MM.1S (cell line): ENCODE data around the gene IL15RA.

ENCODE experiments used
- DNase-seq: peaks from one replicate; pipeline ENCODE4 v3.0.0-alpha.2; 2015
- H2AFZ ChIP-seq: fragments of 300-600 bp; sonication (generic); 2 replicates; pipeline ENCODE4 v1.6.0; 2016; ENCODE audit warnings: antibody characterized with exemption, low read length
- H3F3A ChIP-seq: fragments of 300-600 bp; sonication (generic); 2 replicates; pipeline ENCODE4 v1.6.1; 2016; ENCODE audit warnings: mild to moderate bottlenecking, antibody characterized with exemption, low read length, moderate library complexity, mixed read lengths; ENCODE audit not compliant: insufficient read depth
- H3K27ac ChIP-seq: fragments of 300-600 bp; sonication (generic); 2 replicates; pipeline ENCODE4 v1.5.1; 2016; ENCODE audit warnings: mild to moderate bottlenecking, low read length
- H3K27me3 ChIP-seq: fragments of 300-600 bp; sonication (generic); replicated peaks from 2 replicates; pipeline ENCODE4 v1.6.0; 2016; ENCODE audit warnings: low read length; ENCODE audit not compliant: insufficient read depth
- H3K36me3 ChIP-seq: fragments of 300-600 bp; sonication (generic); replicated peaks from 2 replicates; pipeline ENCODE4 v1.6.1; 2016; ENCODE audit warnings: mild to moderate bottlenecking, low read length, mixed read lengths; ENCODE audit not compliant: insufficient read depth
- H3K4me1 ChIP-seq: fragments of 300-600 bp; sonication (generic); 2 replicates; pipeline ENCODE4 v1.6.1; 2016; ENCODE audit warnings: low read length, mixed read lengths
- H3K4me2 ChIP-seq: fragments of 300-600 bp; sonication (generic); 2 replicates; pipeline ENCODE4 v1.6.0; 2016; ENCODE audit warnings: low read depth, low read length
- H3K4me3 ChIP-seq: fragments of 300-600 bp; sonication (generic); 2 replicates; pipeline ENCODE4 v1.5.1; 2016; ENCODE audit warnings: low read length, mixed read lengths
- H3K79me2 ChIP-seq: fragments of 300-600 bp; sonication (generic); 2 replicates; pipeline ENCODE4 v1.6.1; 2016; ENCODE audit warnings: mixed run types, low read length, mixed read lengths
- H3K9ac ChIP-seq: fragments of 300-600 bp; sonication (generic); 2 replicates; pipeline ENCODE4 v1.6.1; 2016; ENCODE audit warnings: low read length, mixed read lengths
- H3K9me2 ChIP-seq: fragments of 300-600 bp; sonication (generic); replicated peaks from 2 replicates; pipeline ENCODE4 v1.6.1; 2016; ENCODE audit warnings: mild to moderate bottlenecking, low read length, mixed read lengths; ENCODE audit not compliant: insufficient read depth
- H3K9me3 ChIP-seq: fragments of 300-600 bp; sonication (generic); replicated peaks from 2 replicates; pipeline ENCODE4 v1.6.1; 2016; ENCODE audit warnings: mild to moderate bottlenecking, low read length, mixed read lengths; ENCODE audit not compliant: insufficient read depth
- H4K20me1 ChIP-seq: fragments of 300-600 bp; sonication (generic); 2 replicates; pipeline ENCODE4 v1.6.1; 2016; ENCODE audit warnings: mild to moderate bottlenecking, low read length, moderate library complexity, mixed read lengths; ENCODE audit not compliant: insufficient read depth
- EZH2 ChIP-seq: fragments of 300-600 bp; sonication (generic); optimal IDR thresholded peaks from 2 replicates; pipeline ENCODE3; 2017; ENCODE audit warnings: low read depth, mild to moderate bottlenecking, antibody characterized with exemption, low read length, mixed read lengths
- EZH2phosphoT487 ChIP-seq: fragments of 300-600 bp; sonication (generic); IDR thresholded peaks from 2 replicates; pipeline ENCODE4 v1.6.1; 2018; ENCODE audit warnings: antibody characterized with exemption, low read length
- TF ChIP-seq, protein P1 (sequence below): fragments of 300-600 bp; sonication (generic); IDR thresholded peaks from 2 replicates; pipeline ENCODE4 v1.5.1; 2016; ENCODE audit warnings: antibody characterized with exemption, low read length, mixed read lengths

Gene IL15RA

DNA sequence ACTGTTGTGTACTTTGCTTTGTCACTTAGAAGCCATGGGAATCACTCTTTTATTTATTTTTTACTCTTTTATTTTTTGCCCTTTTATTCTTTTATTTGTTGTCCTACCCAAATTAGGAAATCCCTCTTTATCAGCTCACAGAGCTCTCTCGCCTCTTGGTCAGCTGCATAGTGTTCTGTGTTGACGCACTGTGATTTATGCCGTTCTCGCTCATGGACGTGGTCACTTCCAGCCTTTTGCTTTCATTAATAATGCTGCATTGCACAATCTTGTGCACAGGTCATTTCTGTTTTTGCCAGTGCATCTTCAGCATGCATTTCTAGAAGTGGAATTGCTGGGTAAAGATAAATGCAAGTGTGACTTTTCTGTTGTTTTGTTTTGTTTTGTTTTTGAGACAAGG lies 45.0 kb downstream of the IL15RA start:
- TF ChIP-seq, protein P1, sequence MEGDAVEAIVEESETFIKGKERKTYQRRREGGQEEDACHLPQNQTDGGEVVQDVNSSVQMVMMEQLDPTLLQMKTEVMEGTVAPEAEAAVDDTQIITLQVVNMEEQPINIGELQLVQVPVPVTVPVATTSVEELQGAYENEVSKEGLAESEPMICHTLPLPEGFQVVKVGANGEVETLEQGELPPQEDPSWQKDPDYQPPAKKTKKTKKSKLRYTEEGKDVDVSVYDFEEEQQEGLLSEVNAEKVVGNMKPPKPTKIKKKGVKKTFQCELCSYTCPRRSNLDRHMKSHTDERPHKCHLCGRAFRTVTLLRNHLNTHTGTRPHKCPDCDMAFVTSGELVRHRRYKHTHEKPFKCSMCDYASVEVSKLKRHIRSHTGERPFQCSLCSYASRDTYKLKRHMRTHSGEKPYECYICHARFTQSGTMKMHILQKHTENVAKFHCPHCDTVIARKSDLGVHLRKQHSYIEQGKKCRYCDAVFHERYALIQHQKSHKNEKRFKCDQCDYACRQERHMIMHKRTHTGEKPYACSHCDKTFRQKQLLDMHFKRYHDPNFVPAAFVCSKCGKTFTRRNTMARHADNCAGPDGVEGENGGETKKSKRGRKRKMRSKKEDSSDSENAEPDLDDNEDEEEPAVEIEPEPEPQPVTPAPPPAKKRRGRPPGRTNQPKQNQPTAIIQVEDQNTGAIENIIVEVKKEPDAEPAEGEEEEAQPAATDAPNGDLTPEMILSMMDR: no peak
- TF ChIP-seq EZH2phosphoT487 (no peak), EZH2 (no peak)
- H3K27ac ChIP-seq: no peak overlapping the region
- no peak overlapping the region for H3K4me2 ChIP-seq
- H3K36me3 ChIP-seq: peaks cover 30% of the 10 kb centered on the region
- H3F3A ChIP-seq: no peaks in the 10 kb centered on the region
- H2AFZ ChIP-seq: no peak overlapping the region
- H3K9me2 ChIP-seq: no peaks in the 10 kb centered on the region
- no peak overlapping the region for H3K4me3 ChIP-seq
- no peaks in the 10 kb centered on the region for H3K9me3 ChIP-seq
- no peak for DNase-seq
- no peaks in the 10 kb centered on the region for H3K27me3 ChIP-seq
- H3K79me2 ChIP-seq: peaks cover 9% of the 10 kb centered on the region; the same call in 1 of the 2 replicates
- H3K9ac ChIP-seq: no peak overlapping the region
- no peaks in the 10 kb centered on the region for H3K4me1 ChIP-seq
- no peaks in the 10 kb centered on the region for H4K20me1 ChIP-seq

- DNase-seq: no peak
- no peak overlapping the region for H3K27ac ChIP-seq
- peaks cover 11% of the 10 kb centered on the region; the same call in 1 of the 2 replicates for H3K79me2 ChIP-seq
- H3K4me2 ChIP-seq: no peak overlapping the region
- peaks cover 31% of the 10 kb centered on the region for H3K36me3 ChIP-seq
- no peaks in the 10 kb centered on the region for H3K27me3 ChIP-seq
- no peaks in the 10 kb centered on the region for H4K20me1 ChIP-seq
- no peaks in the 10 kb centered on the region for H3K4me1 ChIP-seq
- no peak overlapping the region for H3K4me3 ChIP-seq
- TF ChIP-seq, protein P1: no peak
- no peak for TF ChIP-seq EZH2
- no peak for TF ChIP-seq EZH2phosphoT487
- no peaks in the 10 kb centered on the region for H3K9me3 ChIP-seq
- H2AFZ ChIP-seq: no peak overlapping the region
- no peaks in the 10 kb centered on the region for H3F3A ChIP-seq
- H3K9me2 ChIP-seq: no peaks in the 10 kb centered on the region
- H3K9ac ChIP-seq: no peak overlapping the region
These were observed 47.1 kb downstream of the IL15RA start for GRCh38 chr10:5930272-5930671.

- peaks cover 27% of the 10 kb centered on the region for H3K36me3 ChIP-seq
- no peaks in the 10 kb centered on the region for H3K27me3 ChIP-seq
- H3F3A ChIP-seq: no peaks in the 10 kb centered on the region
- H3K9me2 ChIP-seq: no peaks in the 10 kb centered on the region
- no peaks in the 10 kb centered on the region for H4K20me1 ChIP-seq
- H3K27ac ChIP-seq: no peak overlapping the region
- no peaks in the 10 kb centered on the region for H3K4me1 ChIP-seq
- H3K79me2 ChIP-seq: peaks cover 13% of the 10 kb centered on the region; the same call in 1 of the 2 replicates
- no peaks in the 10 kb centered on the region for H3K9me3 ChIP-seq
- H3K4me2 ChIP-seq: no peak overlapping the region
- H3K4me3 ChIP-seq: no peak overlapping the region
- H2AFZ ChIP-seq: no peak overlapping the region
- TF ChIP-seq, protein P1: no peak
- TF ChIP-seq EZH2: no peak
- no peak for TF ChIP-seq EZH2phosphoT487
- H3K9ac ChIP-seq: no peak overlapping the region
- no peak for DNase-seq
These were observed 47.9 kb downstream of the IL15RA start for GRCh38 chr10:5929442-5929841.
